ENCODE results near the gene CLEC20A.

CLEC20A gene

GRCh38 chr1:178500091-178500770 is 3.5 kb upstream of the CLEC20A start:
- DNase-seq (ENCODE audit: low spot score) = no peak

GRCh38 chr1:178498896-178499675 is 2.3 kb upstream of the CLEC20A start:
- DNase-seq (ENCODE audit: low spot score) = no peak

- no peak for DNase-seq (ENCODE audit: low spot score)
Observed at GRCh38 chr1:178497903-178498478, 1.2 kb upstream of the CLEC20A start.

- DNase-seq (ENCODE audit: low spot score) = no peak
Observed at GRCh38 chr1:178495741-178496409, 889 bp downstream of the CLEC20A start.

- DNase-seq (ENCODE audit: low spot score) = no peak
Observed at GRCh38 chr1:178495158-178495557, 1.6 kb downstream of the CLEC20A start.

- DNase-seq (ENCODE audit: low spot score) = no peak
Observed at GRCh38 chr1:178494569-178494971, 2.2 kb downstream of the CLEC20A start.

- DNase-seq (ENCODE audit: low spot score) = no peak
Observed at GRCh38 chr1:178493301-178493741, 3.4 kb downstream of the CLEC20A start.

GRCh38 chr1:178492341-178492740 is 4.4 kb downstream of the CLEC20A start:
- no peak for DNase-seq (ENCODE audit: low spot score)

GRCh38 chr1:178491721-178492120 is 5.0 kb downstream of the CLEC20A start:
- DNase-seq (ENCODE audit: low spot score) = no peak

- peak; percentile 8 for DNase-seq (ENCODE audit: low spot score)
Observed at GRCh38 chr1:178490967-178491366, 5.8 kb downstream of the CLEC20A start.

GRCh38 chr1:178490136-178490535 is 6.6 kb downstream of the CLEC20A start:
- DNase-seq (ENCODE audit: low spot score) = no peak

- no peak for DNase-seq (ENCODE audit: low spot score)
Observed at GRCh38 chr1:178489399-178489798, 7.4 kb downstream of the CLEC20A start.

- peak; percentile 7 for DNase-seq (ENCODE audit: low spot score)
Observed at GRCh38 chr1:178488393-178488792, 8.4 kb downstream of the CLEC20A start.

- peak; percentile 30 for DNase-seq (ENCODE audit: low spot score)
Observed at GRCh38 chr1:178487070-178487615, 9.6 kb downstream of the CLEC20A start.

GRCh38 chr1:178486100-178487069 is 10.4 kb downstream of the CLEC20A start:
- peak; percentile 60 for DNase-seq (ENCODE audit: low spot score)

- DNase-seq (ENCODE audit: low spot score) = peak; percentile 6
Observed at GRCh38 chr1:178485541-178485981, 11.2 kb downstream of the CLEC20A start.

GRCh38 chr1:178484698-178485225 is 12.0 kb downstream of the CLEC20A start:
- peak; percentile 9 for DNase-seq (ENCODE audit: low spot score)

GRCh38 chr1:178483251-178483957 is 13.4 kb downstream of the CLEC20A start:
- DNase-seq (ENCODE audit: low spot score) = no peak

- DNase-seq (ENCODE audit: low spot score) = no peak
Observed at GRCh38 chr1:178477841-178478240, 18.9 kb downstream of the CLEC20A start.

- DNase-seq (ENCODE audit: low spot score) = no peak
Observed at GRCh38 chr1:178477373-178477772, 19.4 kb downstream of the CLEC20A start.
